Measurements from ENCODE around the gene MRGPRX3.
A peak's percentile ranks its signal among the peaks of the same experiment; 100 is the strongest.

MRGPRX3 gene

DNA sequence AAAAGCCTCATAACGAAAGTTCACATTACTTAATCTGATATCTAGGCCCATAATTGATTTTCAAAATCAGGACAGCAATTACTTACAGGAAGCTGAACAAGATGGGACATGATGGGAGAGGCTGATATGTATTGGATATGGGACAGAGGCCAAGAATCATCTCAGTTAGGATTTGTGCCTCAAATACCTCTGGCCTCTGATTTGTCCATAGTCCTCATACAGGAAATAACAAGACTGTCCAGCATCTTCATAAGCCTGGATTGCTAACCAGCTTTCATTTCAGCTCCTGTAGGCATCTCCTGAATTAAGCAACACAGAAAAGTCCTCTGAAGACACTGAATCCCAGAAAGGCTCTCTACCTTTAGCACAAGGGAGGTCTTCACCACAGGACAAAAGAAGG, 36.0 kb downstream of the MRGPRX3 start:
- no peak for DNase-seq (ENCODE audit: low spot score)

DNA sequence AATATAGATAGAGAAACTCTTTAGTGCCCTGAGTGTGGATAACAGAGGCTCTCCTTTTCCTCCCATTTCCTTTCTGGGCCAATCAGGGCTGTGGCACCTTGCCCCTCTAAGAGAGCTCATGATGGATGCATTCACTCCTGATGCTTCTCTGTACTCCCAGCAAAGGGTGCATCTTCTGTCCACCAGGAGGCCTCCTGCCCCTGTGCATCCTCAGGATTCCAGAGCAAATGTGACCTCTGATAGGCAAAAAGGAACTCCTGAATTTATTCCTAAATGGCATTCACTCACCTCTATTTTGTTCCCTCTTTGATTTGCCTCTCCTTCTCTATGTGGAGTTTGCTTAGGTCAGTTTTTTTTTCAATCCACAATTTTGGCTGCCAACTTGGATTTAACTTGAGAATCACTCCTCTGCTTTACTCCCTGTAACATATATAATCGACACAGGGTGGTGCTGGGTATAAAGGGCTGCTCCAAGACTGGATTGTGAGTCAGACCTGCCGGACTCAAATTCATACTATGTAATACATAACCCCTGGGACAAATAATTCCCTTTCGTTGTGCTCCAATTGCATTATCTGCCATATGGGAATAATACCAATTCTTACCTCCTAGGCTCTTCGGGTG, 39.1 kb downstream of the MRGPRX3 start:
- DNase-seq (ENCODE audit: low spot score): peak; percentile 49

DNA sequence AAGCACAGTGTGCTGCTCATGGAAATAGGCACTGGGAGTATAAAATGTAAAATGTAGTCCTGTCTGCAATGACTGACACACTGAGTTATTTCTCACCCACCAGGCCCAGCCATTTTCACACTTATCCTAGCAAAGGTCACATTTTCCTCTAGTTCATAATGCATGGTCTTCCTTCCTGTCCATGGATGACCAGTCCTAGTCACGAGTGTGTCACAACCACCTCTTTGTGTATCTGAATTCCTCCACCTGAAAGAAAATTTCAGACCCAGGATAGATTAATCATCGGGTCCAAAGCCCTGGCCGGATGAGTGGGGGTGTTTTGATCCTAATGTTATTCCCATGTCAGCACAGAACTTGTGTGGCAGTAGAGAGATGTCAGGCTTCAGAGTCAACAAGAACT, 40.3 kb downstream of the MRGPRX3 start, which contains the start of gene MRGPRX4:
Gene MRGPRX4, plus strand, starts transcription at position 172 of the 400 bp plus-strand sequence. CDS start 420 bp downstream, outside the sequence.
- peak; percentile 63 for DNase-seq (ENCODE audit: low spot score)

DNA sequence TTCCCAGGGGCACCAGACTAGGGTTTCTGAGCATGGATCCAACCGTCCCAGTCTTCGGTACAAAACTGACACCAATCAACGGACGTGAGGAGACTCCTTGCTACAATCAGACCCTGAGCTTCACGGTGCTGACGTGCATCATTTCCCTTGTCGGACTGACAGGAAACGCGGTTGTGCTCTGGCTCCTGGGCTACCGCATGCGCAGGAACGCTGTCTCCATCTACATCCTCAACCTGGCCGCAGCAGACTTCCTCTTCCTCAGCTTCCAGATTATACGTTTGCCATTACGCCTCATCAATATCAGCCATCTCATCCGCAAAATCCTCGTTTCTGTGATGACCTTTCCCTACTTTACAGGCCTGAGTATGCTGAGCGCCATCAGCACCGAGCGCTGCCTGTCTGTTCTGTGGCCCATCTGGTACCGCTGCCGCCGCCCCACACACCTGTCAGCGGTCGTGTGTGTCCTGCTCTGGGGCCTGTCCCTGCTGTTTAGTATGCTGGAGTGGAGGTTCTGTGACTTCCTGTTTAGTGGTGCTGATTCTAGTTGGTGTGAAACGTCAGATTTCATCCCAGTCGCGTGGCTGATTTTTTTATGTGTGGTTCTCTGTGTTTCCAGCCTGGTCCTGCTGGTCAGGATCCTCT, 41.0 kb downstream of the MRGPRX3 start:
- no peak for DNase-seq (ENCODE audit: low spot score)
